Measurements from ENCODE around the gene COX4I1.

The COX4I1 gene

DNA sequence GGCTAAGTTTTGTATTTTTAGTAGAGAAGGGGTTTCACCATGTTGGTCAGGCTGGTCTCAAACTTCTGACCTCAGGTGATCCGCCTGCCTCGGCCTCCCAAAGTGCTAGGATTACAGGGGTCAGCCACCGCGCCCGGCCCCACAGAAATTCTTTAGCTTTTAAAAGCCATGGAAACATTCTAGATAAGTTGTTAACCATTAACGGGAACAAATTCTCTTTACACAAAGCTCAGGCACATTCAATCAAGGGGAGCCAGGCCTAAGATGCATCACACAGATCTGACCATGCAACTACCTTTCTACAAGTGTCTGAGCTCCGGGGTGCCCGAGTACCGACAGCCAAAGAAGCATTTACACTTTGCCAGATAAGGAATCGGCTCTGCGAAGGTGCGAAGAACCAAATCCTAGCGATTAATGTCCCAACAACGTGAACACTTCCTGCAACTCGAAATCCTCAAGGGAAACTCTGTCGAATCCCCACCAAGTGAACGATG lies 1.2 kb upstream of the COX4I1 start:
- in situ Hi-C loops (cut with HindIII; ENCODE audit: low sequenced_read_pairs), result no loop called here

DNA sequence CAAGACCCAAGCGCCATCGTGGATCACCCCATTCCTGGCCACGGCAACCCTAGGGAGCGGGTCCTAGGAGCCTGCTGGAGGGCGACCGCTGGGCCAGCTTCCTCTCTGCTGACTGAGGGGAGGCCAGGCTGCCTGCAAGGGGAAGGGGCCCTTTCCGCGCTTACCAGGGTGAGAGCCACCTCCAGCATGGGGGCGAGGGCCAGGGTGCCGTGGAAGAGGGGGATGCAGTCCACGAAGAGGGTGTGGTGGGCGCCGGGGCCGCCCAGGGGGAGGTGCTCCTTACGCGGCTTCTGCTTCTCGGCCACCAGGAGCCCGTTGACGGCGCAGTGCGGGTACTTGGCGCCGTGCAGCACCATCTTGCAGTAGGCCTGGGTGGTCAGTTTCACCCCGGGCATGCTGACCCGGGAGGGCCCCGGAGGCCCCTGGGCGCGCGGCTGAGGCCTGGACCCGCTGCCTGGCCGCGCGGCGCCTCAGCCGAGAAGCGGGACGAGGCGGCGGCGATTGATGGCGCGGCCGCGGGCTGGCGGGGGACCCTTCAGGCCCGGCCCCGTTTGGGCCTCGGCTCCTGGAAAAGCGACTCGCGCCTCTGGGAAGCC lies 496 bp upstream of the COX4I1 start:
- in situ Hi-C loops (cut with HindIII; ENCODE audit: low sequenced_read_pairs), result no loop called here

DNA sequence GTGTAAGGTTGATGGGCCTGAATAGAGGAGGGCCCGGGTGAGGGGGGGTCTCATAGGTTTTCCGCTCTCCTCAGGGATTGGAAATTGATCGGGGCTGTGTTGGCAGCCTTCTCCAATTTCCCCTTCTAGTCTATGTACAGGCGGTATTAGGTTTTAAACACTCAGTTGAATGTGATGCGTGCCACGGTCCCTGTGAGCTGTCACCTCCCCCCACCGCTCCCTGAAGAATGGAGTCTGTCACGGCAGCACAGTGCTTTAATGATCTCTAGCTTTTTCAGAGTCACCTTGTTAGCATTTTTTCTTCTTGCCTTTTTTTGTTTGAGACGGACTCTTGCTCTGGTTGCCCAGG lies 800 bp downstream of the COX4I1 start:
- in situ Hi-C loops (cut with HindIII; ENCODE audit: low sequenced_read_pairs), result loop anchor here (25.0 kb wide), 1 partner anchor 187 kb away; no protein-coding TSS in a partner anchor

DNA sequence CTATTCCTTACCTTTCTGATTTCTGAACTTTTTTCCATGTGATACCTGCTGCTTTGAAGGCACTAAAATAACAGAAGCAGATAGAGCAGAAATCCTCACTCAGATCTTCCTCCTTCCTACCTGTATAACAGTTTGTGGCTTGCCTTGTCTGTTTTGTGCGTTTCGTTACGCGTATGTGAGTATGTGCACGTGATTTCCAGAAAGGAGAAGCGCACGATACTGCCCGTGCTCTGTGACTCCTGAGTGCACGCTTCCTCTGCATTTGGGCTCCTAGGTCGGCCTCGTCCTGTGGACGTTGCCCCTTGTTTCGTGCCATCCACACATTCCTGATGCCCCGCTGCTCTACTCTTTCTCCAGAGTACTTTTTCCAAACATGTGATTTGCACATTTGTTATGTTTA lies 4.1 kb downstream of the COX4I1 start:
- in situ Hi-C loops (cut with HindIII; ENCODE audit: low sequenced_read_pairs), result loop anchor here (25.0 kb wide), 1 partner anchor 184 kb away; no protein-coding TSS in a partner anchor

DNA sequence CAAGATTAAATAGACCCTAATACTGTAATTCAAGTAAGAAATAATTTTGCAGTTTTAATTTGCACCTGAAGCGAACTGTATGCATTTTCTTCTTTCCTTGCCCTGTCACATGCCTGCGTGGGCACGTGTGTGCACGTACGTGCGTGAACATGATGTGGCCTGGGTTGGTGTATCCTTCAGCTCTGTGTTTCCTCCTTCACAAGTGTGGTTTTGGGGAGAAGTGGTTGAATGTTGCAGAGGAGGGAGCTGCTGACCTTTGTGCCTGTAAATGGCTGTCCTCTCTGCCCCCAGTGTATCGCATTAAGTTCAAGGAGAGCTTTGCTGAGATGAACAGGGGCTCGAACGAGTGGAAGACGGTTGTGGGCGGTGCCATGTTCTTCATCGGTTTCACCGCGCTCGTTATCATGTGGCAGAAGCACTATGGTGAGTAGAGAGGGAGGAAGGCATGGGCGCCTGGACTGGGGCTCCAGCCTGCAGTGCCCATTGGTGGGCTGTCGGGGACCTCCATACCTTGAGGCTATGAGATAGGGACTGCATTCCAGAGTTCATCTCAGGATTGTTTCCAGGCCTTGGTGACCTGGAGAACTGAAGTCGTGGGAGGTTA lies 6.0 kb downstream of the COX4I1 start:
- in situ Hi-C loops (cut with HindIII; ENCODE audit: low sequenced_read_pairs), result loop anchor here (25.0 kb wide), 1 partner anchor 182 kb away; no protein-coding TSS in a partner anchor

DNA sequence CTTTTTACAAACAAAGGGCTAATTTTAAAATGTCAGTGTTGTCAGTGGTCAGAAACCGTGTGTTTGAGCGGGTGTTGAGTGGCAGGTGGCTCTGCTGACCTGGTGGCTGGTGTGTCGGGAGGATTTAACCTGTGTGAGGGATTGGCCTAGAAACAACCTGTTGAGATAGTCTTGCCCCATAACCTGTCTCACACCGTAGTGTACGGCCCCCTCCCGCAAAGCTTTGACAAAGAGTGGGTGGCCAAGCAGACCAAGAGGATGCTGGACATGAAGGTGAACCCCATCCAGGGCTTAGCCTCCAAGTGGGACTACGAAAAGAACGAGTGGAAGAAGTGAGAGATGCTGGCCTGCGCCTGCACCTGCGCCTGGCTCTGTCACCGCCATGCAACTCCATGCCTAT lies 7.0 kb downstream of the COX4I1 start:
- in situ Hi-C loops (cut with HindIII; ENCODE audit: low sequenced_read_pairs), result loop anchor here (25.0 kb wide), 1 partner anchor 181 kb away; no protein-coding TSS in a partner anchor

DNA sequence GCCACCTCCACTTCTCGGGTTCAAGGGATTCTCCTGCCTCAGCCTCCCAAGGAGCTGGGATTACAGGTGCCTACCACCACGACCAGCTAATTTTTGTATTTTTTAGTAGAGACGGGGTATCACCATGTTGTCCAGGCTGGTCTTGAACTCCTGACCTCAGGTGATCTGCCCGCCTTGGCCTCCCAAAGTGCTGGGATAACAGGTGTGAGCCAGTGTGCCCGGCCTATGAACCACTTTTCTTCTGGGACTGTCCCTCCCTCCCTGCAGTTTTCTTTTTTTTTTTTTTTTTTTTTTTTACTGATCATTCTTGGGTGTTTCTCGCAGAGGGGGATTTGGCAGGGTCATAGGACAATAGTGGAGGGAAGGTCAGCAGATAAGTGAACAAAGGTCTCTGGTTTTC lies 7.8 kb downstream of the COX4I1 start:
- in situ Hi-C loops (cut with HindIII; ENCODE audit: low sequenced_read_pairs), result loop anchor here (25.0 kb wide), 1 partner anchor 180 kb away; no protein-coding TSS in a partner anchor

DNA sequence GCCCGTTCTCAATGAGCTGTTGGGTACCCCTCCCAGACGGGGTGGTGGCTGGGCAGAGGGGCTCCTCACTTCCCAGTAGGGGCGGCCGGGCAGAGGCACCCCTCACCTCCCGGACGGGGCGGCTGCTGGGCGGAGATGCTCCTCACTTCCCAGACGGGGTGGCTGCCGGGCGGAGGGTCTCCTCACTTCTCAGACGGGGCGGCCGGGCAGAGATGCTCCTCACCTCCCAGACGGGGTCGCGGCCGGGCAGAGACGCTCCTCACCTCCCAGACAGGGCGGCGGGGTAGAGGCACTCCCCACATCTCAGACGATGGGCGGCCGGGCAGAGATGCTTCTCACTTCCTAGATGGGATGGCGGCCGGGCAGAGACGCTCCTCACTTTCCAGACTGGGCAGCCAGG lies 8.6 kb downstream of the COX4I1 start:
- in situ Hi-C loops (cut with HindIII; ENCODE audit: low sequenced_read_pairs), result loop anchor here (25.0 kb wide), 1 partner anchor 179 kb away; no protein-coding TSS in a partner anchor

DNA sequence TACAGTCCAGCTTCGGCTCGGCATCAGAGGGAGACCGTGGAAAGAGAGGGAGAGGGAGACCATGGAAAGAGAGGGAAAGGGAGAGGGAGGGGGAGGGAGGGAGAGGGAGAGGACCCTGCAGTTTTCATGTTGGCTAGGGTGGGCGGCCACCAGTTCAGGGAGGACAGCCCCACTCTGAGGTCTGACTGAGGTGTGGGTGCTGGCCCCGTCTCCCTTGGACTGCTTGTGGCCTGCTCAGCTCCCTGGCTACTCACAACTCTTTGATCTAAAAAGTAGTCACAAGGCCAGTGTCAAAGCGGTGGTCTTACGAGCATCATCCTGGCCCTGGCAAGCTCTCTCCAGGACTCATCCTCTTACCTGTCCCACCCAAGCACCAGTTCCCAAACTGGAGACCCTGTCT lies 9.4 kb downstream of the COX4I1 start:
- in situ Hi-C loops (cut with HindIII; ENCODE audit: low sequenced_read_pairs), result loop anchor here (25.0 kb wide), 1 partner anchor 178 kb away; no protein-coding TSS in a partner anchor

DNA sequence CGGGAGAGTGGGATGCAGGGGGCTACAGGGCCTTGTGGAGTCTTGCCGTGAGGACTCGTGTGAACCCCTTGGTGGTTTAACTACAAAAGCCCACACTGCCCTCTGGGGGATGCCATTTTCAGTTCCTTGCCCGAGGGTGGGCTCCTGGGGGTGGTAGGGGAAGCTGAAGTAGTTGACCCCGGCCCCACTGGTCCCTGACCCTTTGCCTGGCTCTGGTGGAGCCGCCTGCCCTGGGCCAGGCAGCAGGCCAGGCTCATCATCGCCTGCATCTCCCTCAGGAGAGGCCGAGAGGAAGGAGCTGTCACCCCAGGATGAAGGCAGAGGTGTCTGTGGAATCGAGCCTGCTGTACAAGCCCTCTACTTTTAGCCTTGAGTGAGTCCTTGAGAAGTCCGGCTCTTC lies 10.2 kb downstream of the COX4I1 start:
- in situ Hi-C loops (cut with HindIII; ENCODE audit: low sequenced_read_pairs), result loop anchor here (5.0 to 25.0 kb wide), 2 partner anchors 98 to 178 kb away; no protein-coding TSS in a partner anchor

DNA sequence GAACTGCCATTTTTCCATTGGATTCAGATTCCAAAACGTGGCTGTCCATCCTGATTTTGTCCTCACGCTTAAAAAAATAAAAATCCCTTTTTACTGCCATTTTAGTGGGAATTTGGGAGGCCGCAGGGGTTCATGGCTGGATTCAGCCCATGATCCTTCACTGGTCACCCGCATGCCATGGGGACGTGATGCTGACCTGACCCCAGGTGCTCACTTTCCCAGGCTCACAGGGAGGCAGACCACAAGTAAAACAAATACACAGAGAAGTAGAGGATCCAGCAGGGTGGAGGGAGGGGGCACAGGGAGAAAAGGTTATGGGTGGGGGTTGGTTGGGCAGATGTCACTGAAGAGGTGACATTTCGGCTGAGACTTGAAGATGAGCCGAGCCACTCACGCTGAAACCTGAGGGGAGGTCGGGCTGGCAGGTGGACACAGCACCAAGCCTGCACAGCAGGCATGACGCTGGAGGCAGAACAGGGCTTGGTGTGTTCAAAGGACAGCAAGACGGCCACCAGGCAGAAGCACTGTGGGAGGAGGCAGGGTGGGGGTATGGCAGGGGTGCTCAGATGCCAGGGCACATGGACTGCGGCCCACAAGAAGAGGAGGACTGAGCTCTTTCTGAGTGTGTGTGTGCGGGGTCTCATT lies 10.7 kb downstream of the COX4I1 start:
- in situ Hi-C loops (cut with HindIII; ENCODE audit: low sequenced_read_pairs), result loop anchor here (5.0 to 25.0 kb wide), 2 partner anchors 97 to 177 kb away; no protein-coding TSS in a partner anchor

DNA sequence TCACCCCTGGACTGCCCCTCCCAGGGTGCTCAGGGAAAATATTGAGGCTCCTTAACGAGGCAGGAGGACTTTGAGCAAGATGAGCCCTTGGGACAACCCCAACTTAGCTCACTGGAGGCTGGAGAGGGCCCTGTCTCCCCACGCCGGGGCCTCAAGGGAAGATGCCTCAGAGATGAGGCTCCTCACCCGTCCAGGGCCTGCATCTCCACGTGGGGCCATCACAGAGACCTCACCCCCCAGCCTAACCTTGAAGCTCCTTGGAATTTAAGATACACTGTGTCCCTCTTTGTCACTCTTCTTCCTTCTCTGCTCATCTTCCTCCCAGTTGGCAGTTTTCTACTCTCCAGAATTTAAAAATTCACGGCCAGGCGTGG lies 11.2 kb downstream of the COX4I1 start:
- in situ Hi-C loops (cut with HindIII; ENCODE audit: low sequenced_read_pairs), result loop anchor here (5.0 to 25.0 kb wide), 2 partner anchors 97 to 177 kb away; no protein-coding TSS in a partner anchor

DNA sequence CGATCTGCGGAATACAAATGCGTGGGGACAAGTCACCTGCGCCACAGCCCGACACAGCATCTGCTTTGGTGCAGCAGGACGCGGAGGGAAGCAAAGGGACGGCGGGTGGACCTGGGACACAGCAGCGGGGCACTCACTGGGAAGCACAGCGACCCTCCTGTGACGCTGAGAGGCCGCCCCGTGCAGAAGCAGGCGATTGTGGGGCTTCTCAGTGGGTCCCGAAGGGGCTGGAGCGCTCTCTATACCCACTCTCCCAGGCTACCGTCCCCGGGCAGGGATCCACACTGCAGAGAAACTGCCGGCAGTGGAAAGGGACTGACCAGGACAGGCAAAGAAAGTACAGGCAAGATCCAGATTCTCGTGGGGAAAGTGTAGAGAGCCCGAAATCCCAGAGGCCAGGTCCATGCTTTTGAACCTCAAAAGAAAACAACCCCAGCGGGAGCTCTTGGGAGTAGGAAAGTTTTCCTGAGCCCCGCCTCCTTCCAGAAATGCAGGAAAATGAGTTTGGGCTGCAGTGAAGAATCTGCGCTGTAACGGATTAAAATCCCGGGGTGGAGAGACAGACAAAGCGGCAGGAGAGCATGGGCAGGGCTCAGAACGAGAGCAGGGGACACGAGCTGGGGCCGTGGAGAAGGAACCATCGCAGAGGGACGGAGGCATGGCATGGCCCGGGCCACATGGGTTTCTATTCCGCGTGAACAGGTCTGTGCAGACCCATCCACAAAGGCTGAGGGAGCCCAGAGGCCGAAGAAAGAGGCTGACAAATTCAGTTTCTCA lies 12.7 kb downstream of the COX4I1 start:
- in situ Hi-C loops (cut with HindIII; ENCODE audit: low sequenced_read_pairs), result loop anchor here (5.0 to 25.0 kb wide), 2 partner anchors 95 to 175 kb away; no protein-coding TSS in a partner anchor

DNA sequence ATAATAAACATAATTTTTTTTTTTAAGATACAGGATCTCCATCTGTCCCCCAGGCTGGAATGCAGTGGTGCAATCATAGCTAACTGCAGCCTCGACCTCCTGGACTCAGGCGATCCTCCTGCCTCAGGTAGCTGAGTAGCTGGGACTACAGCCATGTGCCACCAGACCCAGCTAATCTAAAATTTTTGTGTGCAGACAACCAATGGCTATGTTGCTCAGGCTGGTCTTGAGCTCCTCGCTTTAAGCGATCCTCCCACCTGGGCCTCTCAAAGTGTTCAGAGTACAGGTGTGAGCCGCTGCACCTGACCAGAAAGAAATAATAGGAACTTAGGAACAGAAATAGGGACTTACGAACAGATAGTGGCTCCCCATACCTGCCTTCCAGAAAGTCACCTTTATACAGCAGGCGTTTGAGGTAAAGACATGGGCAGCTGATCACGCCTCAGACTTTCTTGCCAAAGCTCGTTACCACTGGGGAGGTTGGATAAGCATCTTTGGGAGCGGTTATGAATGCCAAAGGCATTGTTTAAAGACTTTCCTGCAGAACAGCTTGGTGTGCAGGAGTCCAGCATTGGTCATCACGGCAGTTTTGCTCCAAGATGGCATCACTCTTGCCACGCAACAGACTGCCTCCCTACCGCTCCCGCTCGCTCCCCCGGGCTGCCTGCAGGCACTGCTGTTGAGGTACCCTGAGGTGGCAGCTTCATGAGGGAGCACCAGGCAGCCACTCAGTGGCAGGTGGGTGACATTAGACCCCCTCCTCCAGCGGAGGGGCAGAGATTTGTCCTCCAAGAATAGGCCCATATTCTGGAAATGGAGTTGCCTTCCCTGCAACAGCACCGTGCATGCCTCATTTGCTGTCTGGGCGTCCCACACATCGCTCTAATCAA lies 13.6 kb downstream of the COX4I1 start:
- in situ Hi-C loops (cut with HindIII; ENCODE audit: low sequenced_read_pairs), result loop anchor here (5.0 to 25.0 kb wide), 2 partner anchors 94 to 174 kb away; no protein-coding TSS in a partner anchor

DNA sequence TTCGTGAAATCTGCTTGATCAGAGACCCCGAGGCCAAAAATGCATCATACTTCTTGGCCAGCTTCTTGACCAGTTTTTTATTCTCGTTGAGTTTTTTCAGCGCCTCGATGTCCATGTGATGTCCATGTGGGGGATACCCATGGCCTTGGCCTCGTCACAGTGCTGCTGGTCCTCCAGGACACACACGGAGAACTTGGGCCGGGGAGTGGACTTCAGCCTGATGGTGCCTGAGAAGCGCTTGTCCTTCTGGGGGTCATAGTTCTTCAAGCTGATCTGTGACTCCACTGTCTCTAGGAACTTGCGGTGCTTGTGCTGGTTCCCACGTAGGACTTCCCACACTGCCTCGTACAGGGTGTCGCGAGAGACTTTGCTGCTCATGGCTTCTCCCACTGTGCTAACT lies 16.7 kb downstream of the COX4I1 start:
- in situ Hi-C loops (cut with HindIII; ENCODE audit: low sequenced_read_pairs), result loop anchor here (25.0 kb wide), 1 partner anchor 171 kb away; no protein-coding TSS in a partner anchor

DNA sequence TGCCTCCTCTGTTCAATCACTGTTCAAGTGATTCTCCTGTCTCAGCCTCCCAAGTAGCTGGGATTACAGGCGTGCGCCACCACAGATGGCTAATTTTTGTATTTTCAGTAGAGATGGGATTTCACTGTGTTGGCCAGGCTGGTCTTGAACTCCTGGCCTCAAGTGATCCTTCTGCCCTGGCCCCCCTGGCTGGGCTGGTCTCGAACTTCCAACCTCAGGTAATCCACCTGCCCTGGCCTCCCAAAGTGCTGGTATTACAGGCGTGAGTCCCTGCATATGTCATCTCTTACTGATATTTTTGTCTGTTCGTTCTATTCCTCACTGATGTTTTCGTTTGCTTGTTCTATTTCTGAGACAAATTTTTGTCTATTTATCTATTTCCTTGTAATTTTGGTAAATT lies 17.7 kb downstream of the COX4I1 start:
- in situ Hi-C loops (cut with HindIII; ENCODE audit: low sequenced_read_pairs), result loop anchor here (25.0 kb wide), 1 partner anchor 170 kb away; no protein-coding TSS in a partner anchor

DNA sequence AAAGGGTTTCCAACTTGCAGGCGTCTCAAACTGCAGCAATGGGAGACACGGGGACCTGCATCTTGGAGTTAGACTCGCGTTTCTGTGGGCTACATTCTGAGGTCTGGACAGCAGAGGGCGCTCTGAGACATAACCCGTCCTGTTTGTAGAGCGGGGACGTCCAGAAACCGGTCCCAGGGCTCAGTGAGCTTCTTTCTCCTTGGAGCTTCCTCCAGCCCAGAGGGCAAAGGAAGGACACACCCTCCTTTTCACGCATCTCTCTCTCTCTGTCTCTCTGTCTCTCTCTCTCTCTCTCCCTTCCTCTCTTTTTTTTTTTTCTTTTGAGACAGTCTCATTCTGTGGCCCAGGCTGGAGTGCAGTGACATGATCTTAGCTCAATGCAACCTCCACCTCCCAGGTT lies 19.8 kb downstream of the COX4I1 start:
- in situ Hi-C loops (cut with HindIII; ENCODE audit: low sequenced_read_pairs), result loop anchor here (25.0 kb wide), 1 partner anchor 168 kb away; no protein-coding TSS in a partner anchor

DNA sequence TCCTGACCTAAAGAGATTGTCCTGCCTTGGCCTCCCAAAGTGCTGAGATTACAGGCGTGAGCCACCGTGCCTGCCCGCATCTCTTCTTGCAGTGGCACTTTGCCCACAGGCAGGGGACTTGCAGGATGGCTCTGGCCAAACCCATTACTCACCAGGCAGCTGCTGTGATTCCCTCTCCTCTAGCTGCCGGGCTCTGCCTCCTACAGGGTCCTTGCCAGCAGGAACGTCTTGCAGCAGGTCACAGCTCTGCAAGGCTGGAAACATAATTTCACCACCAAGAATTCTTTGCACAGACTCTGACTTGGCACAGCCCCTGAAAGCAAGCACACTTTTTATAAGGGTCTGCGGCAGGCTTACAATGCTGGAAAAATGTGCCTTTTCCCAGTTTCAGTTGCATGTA lies 20.3 kb downstream of the COX4I1 start:
- in situ Hi-C loops (cut with HindIII; ENCODE audit: low sequenced_read_pairs), result loop anchor here (25.0 kb wide), 1 partner anchor 168 kb away; no protein-coding TSS in a partner anchor

DNA sequence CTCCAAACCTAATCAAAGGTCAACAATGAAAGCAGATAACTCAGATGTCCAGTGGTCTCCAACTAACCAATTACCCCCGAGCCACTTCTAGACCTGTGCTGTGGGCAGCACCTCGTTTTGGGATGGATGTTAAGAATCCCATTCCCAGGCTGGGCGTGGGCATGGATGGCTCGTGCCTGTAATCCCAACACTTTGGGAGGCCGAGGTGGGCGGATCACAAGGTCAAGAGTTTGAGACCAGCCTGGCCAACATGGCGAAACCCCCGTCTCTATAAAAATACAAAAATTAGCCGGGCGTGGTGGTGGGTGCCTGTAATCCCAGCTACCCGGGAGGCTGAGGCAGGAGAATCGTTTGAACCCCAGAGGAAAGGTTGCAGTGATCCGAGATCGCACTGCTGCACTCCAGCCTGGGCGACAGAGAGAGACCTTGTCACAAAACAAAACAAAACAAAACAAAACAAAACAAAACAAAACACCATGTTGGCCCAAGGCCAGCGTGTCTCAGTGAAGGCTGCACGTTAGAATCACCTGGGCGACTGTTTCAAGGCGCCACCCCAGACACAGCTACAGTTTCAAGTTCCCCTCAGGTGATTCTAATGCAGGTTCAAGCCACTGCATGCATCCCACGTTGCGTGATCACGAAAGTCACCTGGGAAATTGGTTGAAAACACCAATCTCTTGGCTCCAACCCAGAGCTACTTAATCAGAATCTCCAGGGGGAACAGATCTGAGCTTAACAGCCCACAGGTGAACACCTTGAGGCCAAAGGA lies 21.3 kb downstream of the COX4I1 start:
- in situ Hi-C loops (cut with HindIII; ENCODE audit: low sequenced_read_pairs), result loop anchor here (25.0 kb wide), 1 partner anchor 167 kb away; no protein-coding TSS in a partner anchor

Data from endothelial cell of hepatic sinusoid (primary cell).